Measurements from ENCODE around the gene ACSL4. TPM values are rescaled to one million over a fixed set of nuclear protein-coding genes. Genes with fewer than 3 reads are reported as not detected.
"Not testable (repeated sequence)": the region's sequence is repeated elsewhere in the genome, so short reads cannot be mapped to it uniquely, and the experiment has no call there.

ACSL4 gene
- total RNA-seq, result 25.1 TPM
- long read RNA-seq, full-length matches to known transcripts, result 10 of 50 reads
- long read RNA-seq, partial matches to known transcripts, result 4 of 50 reads
- long read RNA-seq, other reads (novel, unspliced or antisense), result 36 of 50 reads

DNA sequence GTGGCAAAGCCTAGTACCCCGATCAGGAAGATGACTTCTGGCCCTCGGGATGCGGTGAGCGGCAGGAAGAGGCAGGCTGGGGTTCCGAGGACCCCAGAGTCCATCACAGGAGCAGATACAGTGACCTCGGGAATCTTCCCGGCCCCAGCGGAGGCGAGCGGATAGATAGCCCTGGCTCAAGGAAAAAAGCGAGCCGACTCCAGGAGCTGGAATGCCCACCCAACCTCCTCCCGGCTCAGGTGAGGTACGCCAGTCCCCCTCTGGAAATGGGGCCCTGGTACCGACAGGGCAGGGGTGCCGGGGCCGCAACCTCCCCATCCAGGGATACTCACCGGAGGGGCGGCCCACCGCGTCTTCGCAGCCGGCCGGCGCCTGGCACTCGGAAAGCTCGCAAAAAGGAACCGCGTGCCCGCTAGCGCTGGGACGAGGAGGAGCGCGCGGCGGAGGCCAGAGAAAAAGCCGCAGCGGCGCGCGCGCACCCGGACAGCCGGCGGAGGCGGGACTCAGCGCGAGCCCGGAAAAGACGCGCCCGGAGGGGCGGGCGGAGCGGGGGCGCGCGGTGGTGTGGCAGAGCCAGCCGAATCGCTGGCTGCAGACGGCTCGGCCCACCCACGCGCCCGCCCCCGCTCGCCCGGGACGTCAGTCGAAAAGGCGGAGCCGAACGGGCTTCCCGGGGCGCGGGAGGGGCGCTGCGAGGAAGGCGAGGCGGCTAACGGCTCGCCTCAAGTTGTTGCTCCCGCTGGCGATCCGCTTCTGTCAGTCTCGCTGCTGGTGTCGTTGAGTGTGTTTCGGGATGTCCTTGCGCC, at the start of gene ACSL4:
Gene ACSL4 (minus strand): TSS at position 451 of the 806 bp plus-strand sequence. CDS start 49,894 bp downstream, outside the sequence.
- ATAC-seq (ENCODE audit: poor library complexity) (peak; percentile 100), DNase-seq (peak; percentile 93)
- intact Hi-C loops (cut with DNase I), result no loop called here

- no peak for ATAC-seq (ENCODE audit: poor library complexity)
- intact Hi-C loops (cut with DNase I), result no loop called here
- DNase-seq, result no peak
Measured at GRCh38 chrX:109777749-109778148, 44.7 kb upstream of the ACSL4 start.

GRCh38 chrX:109776986-109777385, 43.9 kb upstream of the ACSL4 start:
- no peak for DNase-seq
- no peak for ATAC-seq (ENCODE audit: poor library complexity)
- intact Hi-C loops (cut with DNase I), result no loop called here

GRCh38 chrX:109776432-109776831, 43.4 kb upstream of the ACSL4 start:
- intact Hi-C loops (cut with DNase I), result no loop called here
- ATAC-seq (ENCODE audit: poor library complexity), result no peak
- DNase-seq, result no peak

- intact Hi-C loops (cut with DNase I), result no loop called here
Measured at GRCh38 chrX:109775386-109775785, 42.3 kb upstream of the ACSL4 start.

DNA sequence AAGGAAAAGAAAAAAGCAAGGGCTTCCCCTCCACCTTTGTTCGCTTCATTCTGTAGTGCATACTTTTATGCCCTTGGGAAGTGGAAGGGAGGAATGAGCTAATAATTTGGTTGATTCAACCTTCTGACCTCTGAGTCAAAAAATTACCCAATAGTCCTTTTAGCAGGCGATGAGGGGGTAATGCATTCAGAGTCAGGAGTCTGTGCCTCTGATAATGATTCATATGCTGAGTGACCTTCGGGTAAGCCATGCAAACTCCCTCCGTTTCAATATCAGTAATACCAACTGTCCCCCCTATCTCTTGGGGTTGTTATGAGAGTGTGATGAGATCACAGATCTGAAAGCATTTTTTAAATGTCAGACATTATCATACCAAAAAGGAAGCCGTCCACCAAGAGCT, 41.6 kb upstream of the ACSL4 start:
- intact Hi-C loops (cut with DNase I), result no loop called here
- ATAC-seq (ENCODE audit: poor library complexity) (peak; percentile 76), DNase-seq (no peak)

More at GRCh38 chrX:109775386-109775785, 42.3 kb upstream of the ACSL4 start:
- ATAC-seq (ENCODE audit: poor library complexity) (no peak), DNase-seq (no peak)

DNA sequence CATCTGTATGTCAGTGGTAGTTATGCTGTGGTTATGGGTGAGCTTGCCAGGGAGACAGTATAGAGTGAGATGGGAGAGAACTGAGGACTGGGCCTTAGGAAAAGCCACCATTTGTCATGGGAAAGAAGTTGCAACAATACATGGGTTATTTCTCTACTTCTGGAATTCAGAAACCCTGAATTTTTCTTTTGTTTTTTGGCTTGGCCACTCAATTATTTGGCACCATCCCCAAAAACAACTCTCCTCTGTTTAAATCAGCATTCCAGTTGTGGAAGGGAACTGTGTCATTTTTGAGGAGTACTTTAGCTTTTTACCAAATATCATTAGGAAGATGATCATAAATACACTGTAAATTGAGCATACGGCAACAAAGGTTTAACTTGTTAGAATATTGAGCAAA, 41.1 kb upstream of the ACSL4 start:
- ATAC-seq (ENCODE audit: poor library complexity) (no peak), DNase-seq (no peak)
- intact Hi-C loops (cut with DNase I), result no loop called here

GRCh38 chrX:109773374-109773773, 40.3 kb upstream of the ACSL4 start:
- ATAC-seq (ENCODE audit: poor library complexity) (no peak), DNase-seq (no peak)
- intact Hi-C loops (cut with DNase I), result no loop called here

- DNase-seq (no peak), ATAC-seq (ENCODE audit: poor library complexity) (no peak)
- intact Hi-C loops (cut with DNase I), result no loop called here
Measured at GRCh38 chrX:109770780-109771179, 37.7 kb upstream of the ACSL4 start.

GRCh38 chrX:109760922-109761250, 27.8 kb upstream of the ACSL4 start:
- intact Hi-C loops (cut with DNase I), result no loop called here
- ATAC-seq (ENCODE audit: poor library complexity), result no peak
- no peak for DNase-seq

GRCh38 chrX:109760209-109760921, 27.3 kb upstream of the ACSL4 start:
- no peak for DNase-seq
- ATAC-seq (ENCODE audit: poor library complexity), result no peak
- intact Hi-C loops (cut with DNase I), result no loop called here

- intact Hi-C loops (cut with DNase I), result no loop called here
- DNase-seq, result no peak
- no peak for ATAC-seq (ENCODE audit: poor library complexity)
Measured at GRCh38 chrX:109753256-109753655, 20.2 kb upstream of the ACSL4 start.

- ATAC-seq (ENCODE audit: poor library complexity), result no peak
- intact Hi-C loops (cut with DNase I), result no loop called here
- no peak for DNase-seq
Measured at GRCh38 chrX:109751698-109752097, 18.6 kb upstream of the ACSL4 start.

DNA sequence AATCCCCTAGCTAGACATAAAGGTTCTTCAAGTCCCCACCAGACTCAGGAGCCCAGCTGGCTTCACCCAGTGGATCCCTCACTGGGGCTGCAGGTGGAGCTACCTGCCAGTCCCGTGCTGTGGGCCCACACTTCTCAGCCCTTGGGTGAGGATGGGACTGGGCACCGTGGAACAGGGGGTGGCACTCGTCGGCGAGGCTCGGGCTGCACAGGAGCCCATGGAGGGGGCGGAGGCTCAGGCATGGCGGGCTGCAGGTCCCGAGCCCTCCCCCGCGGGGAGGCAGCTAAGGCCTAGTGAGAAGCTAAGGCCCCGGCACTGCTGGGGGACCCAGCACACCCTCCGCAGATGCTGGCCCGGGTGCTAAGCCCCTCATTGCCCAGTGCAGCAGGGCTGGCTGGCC, 16.1 kb upstream of the ACSL4 start:
- intact Hi-C loops (cut with DNase I), result no loop called here
- no peak for ATAC-seq (ENCODE audit: poor library complexity)
- DNase-seq, result no peak

- ATAC-seq (ENCODE audit: poor library complexity) (no peak), DNase-seq (no peak)
- intact Hi-C loops (cut with DNase I), result no loop called here
Measured at GRCh38 chrX:109747681-109748080, 14.6 kb upstream of the ACSL4 start.

GRCh38 chrX:109742722-109743121, 9.7 kb upstream of the ACSL4 start:
- ATAC-seq (ENCODE audit: poor library complexity), result no peak
- intact Hi-C loops (cut with DNase I), result no loop called here

DNA sequence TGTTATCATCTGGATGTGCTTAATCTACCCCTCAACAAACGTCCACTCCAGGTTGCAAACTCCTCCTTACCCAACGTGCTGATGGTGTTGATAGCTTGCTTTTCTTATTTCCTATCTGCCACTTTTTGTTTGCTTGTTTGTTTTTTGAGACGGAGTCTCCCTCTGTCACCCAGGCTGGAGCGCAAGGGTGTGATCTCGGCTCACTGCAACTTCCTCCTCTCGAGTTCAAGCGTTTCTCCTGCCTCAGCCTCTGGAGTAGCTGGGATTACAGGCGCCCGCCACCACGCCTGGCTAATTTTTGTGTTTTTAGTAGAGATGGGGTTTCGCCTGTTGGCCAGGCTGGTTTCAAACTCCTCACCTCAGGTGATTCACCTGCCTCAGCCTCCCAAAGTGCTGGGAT, 7.8 kb upstream of the ACSL4 start:
- intact Hi-C loops (cut with DNase I); ATAC-seq (ENCODE audit: poor library complexity); DNase-seq: not testable (repeated sequence)

More at GRCh38 chrX:109742722-109743121, 9.7 kb upstream of the ACSL4 start:
- DNase-seq, result no peak

GRCh38 chrX:109740433-109740809, 7.4 kb upstream of the ACSL4 start:
- ATAC-seq (ENCODE audit: poor library complexity) (no peak), DNase-seq (no peak)
- intact Hi-C loops (cut with DNase I), result no loop called here

- no peak for DNase-seq
- intact Hi-C loops (cut with DNase I), result no loop called here
- ATAC-seq (ENCODE audit: poor library complexity), result no peak
Measured at GRCh38 chrX:109739625-109740432, 6.8 kb upstream of the ACSL4 start.

Measured in Right ventricle myocardium superior (tissue), 1 donor.